Stimulated activated naive B cell treated with anti-CD40 and anti-IgM and Interleukin-4, amounts not matched to agents 10 μg/mL and 1 μg/mL and 100 μg/mL, for 72 hours (primary cell): ENCODE results near the gene GNPTAB.

Experiments used
- ATAC-seq, 2 donors: fragments of 150-1000 bp; cut with Tn5 transposase; replicated peaks; 2 replicates each; pipeline ENCODE4 v1.10.0; 2021; ENCODE audit warnings: moderate library complexity in 1 of 2
- DNase-seq: peaks from one replicate; pipeline ENCODE4 v3.0.0; 2021
- H3K27ac Mint-ChIP-seq: one replicate; pipeline ENCODE4 v1.8.0; 2022; ENCODE audit warnings: mild to moderate bottlenecking, mixed read lengths
- H3K27me3 Mint-ChIP-seq, 2 donors: one replicate each; pipeline ENCODE4 v1.8.0; 2022; ENCODE audit warnings: mixed read lengths in 2 of 2
- H3K36me3 Mint-ChIP-seq, 2 donors: one replicate each; pipeline ENCODE4 v1.8.0; 2022; ENCODE audit warnings: mixed read lengths in 2 of 2, mild to moderate bottlenecking in 1 of 2
- H3K4me1 Mint-ChIP-seq, 2 donors: one replicate each; pipeline ENCODE4 v1.8.0; 2022; ENCODE audit warnings: mixed read lengths in 2 of 2, mild to moderate bottlenecking in 1 of 2
- H3K4me3 Mint-ChIP-seq, 2 donors: one replicate each; pipeline ENCODE4 v1.8.0; 2022; ENCODE audit warnings: mild to moderate bottlenecking in 2 of 2, mixed read lengths in 2 of 2, moderate library complexity in 1 of 2
- H3K9me3 Mint-ChIP-seq, 2 donors: one replicate each; pipeline ENCODE4 v1.8.0; 2022; ENCODE audit warnings: mixed read lengths in 2 of 2, mild to moderate bottlenecking in 1 of 2

GNPTAB gene

GRCh38 chr12:101764051-101764792 lies 66.5 kb downstream of the GNPTAB start:
- no peak for DNase-seq
- H3K27me3 Mint-ChIP-seq, result no peaks in the 10 kb centered on the region
- H3K36me3 Mint-ChIP-seq, result peaks cover 16 to 34% of the 10 kb centered on the region in 2 donors
- no peak overlapping the region for H3K4me3 Mint-ChIP-seq
- no peaks in the 10 kb centered on the region for H3K9me3 Mint-ChIP-seq
- H3K27ac Mint-ChIP-seq, result no peak overlapping the region
- H3K4me1 Mint-ChIP-seq, result peaks cover 8 to 10% of the 10 kb centered on the region in 2 donors
- ATAC-seq, result no peak

- peaks cover 8 to 10% of the 10 kb centered on the region in 2 donors for H3K4me1 Mint-ChIP-seq
- H3K27ac Mint-ChIP-seq, result peak overlapping the region; percentile 10
- H3K4me3 Mint-ChIP-seq, result no peak overlapping the region
- H3K9me3 Mint-ChIP-seq, result no peaks in the 10 kb centered on the region
- peaks cover 16 to 33% of the 10 kb centered on the region in 2 donors for H3K36me3 Mint-ChIP-seq
- no peaks in the 10 kb centered on the region for H3K27me3 Mint-ChIP-seq
- peak; percentile 58 to 63 for ATAC-seq
- no peak for DNase-seq
These were observed 67.4 kb downstream of the GNPTAB start for GRCh38 chr12:101763246-101763931.

GRCh38 chr12:101761781-101762180 lies 69.0 kb downstream of the GNPTAB start:
- H3K27me3 Mint-ChIP-seq, result no peaks in the 10 kb centered on the region
- H3K36me3 Mint-ChIP-seq, result peaks cover 20 to 33% of the 10 kb centered on the region in 2 donors
- no peaks in the 10 kb centered on the region for H3K9me3 Mint-ChIP-seq
- no peak overlapping the region for H3K4me3 Mint-ChIP-seq
- DNase-seq, result no peak
- no peak for ATAC-seq
- peaks cover 8 to 10% of the 10 kb centered on the region in 2 donors for H3K4me1 Mint-ChIP-seq
- H3K27ac Mint-ChIP-seq, result no peak overlapping the region

- Mint-ChIP-seq H3K4me3 (no peak overlapping the region), H3K4me1 (peaks cover 8 to 10% of the 10 kb centered on the region in 2 donors), H3K27ac (no peak overlapping the region), H3K36me3 (peaks cover 19 to 31% of the 10 kb centered on the region in 2 donors), H3K9me3 (no peaks in the 10 kb centered on the region), H3K27me3 (no peaks in the 10 kb centered on the region)
- ATAC-seq, result no peak
- DNase-seq, result no peak
These were observed 69.4 kb downstream of the GNPTAB start for GRCh38 chr12:101761350-101761749.

- H3K27me3 Mint-ChIP-seq, result no peaks in the 10 kb centered on the region
- ATAC-seq, result peak; percentile 33 to 59
- peaks cover 10 to 36% of the 10 kb centered on the region in 2 donors for H3K36me3 Mint-ChIP-seq
- peaks cover 8 to 10% of the 10 kb centered on the region in 2 donors for H3K4me1 Mint-ChIP-seq
- H3K9me3 Mint-ChIP-seq, result no peaks in the 10 kb centered on the region
- no peak overlapping the region for H3K4me3 Mint-ChIP-seq
- DNase-seq, result no peak
- no peak overlapping the region for H3K27ac Mint-ChIP-seq
These were observed 71.2 kb downstream of the GNPTAB start for GRCh38 chr12:101759396-101760047.

- Mint-ChIP-seq H3K9me3 (no peaks in the 10 kb centered on the region), H3K36me3 (peaks cover 42 to 62% of the 10 kb centered on the region in 2 donors), H3K4me1 (peaks cover 17 to 38% of the 10 kb centered on the region in 2 donors), H3K4me3 (no peak overlapping the region), H3K27ac (no peak overlapping the region), H3K27me3 (no peaks in the 10 kb centered on the region)
- ATAC-seq (no peak), DNase-seq (no peak)
These were observed 80.6 kb downstream of the GNPTAB start for GRCh38 chr12:101750152-101750551.

GRCh38 chr12:101749657-101750056 lies 81.1 kb downstream of the GNPTAB start:
- H3K36me3 Mint-ChIP-seq, result peaks cover 46 to 62% of the 10 kb centered on the region in 2 donors
- no peak for DNase-seq
- no peak overlapping the region for H3K27ac Mint-ChIP-seq
- peaks cover 18 to 43% of the 10 kb centered on the region in 2 donors for H3K4me1 Mint-ChIP-seq
- no peak for ATAC-seq
- no peaks in the 10 kb centered on the region for H3K9me3 Mint-ChIP-seq
- H3K4me3 Mint-ChIP-seq, result no peak overlapping the region
- H3K27me3 Mint-ChIP-seq, result no peaks in the 10 kb centered on the region

- no peaks in the 10 kb centered on the region for H3K9me3 Mint-ChIP-seq
- H3K36me3 Mint-ChIP-seq, result peaks cover 52 to 66% of the 10 kb centered on the region in 2 donors
- DNase-seq (no peak), ATAC-seq (no peak)
- no peak overlapping the region for H3K27ac Mint-ChIP-seq
- H3K4me1 Mint-ChIP-seq, result peaks cover 25 to 50% of the 10 kb centered on the region in 2 donors
- H3K4me3 Mint-ChIP-seq, result no peak overlapping the region
- no peaks in the 10 kb centered on the region for H3K27me3 Mint-ChIP-seq
These were observed 81.9 kb downstream of the GNPTAB start for GRCh38 chr12:101748907-101749306.

GRCh38 chr12:101747697-101748096 lies 83.1 kb downstream of the GNPTAB start:
- DNase-seq, result no peak
- H3K27ac Mint-ChIP-seq, result no peak overlapping the region
- H3K27me3 Mint-ChIP-seq, result no peaks in the 10 kb centered on the region
- H3K4me1 Mint-ChIP-seq, result peaks cover 32 to 63% of the 10 kb centered on the region in 2 donors
- H3K36me3 Mint-ChIP-seq, result peaks cover 55 to 72% of the 10 kb centered on the region in 2 donors
- ATAC-seq, result no peak
- no peaks in the 10 kb centered on the region for H3K9me3 Mint-ChIP-seq
- no peak overlapping the region for H3K4me3 Mint-ChIP-seq

- Mint-ChIP-seq H3K9me3 (no peaks in the 10 kb centered on the region), H3K36me3 (peaks cover 57 to 76% of the 10 kb centered on the region in 2 donors)
These were observed 84.1 kb downstream of the GNPTAB start for GRCh38 chr12:101746661-101747060.

GRCh38 chr12:101746196-101746595 lies 84.6 kb downstream of the GNPTAB start:
- peaks cover 36 to 71% of the 10 kb centered on the region in 2 donors for H3K4me1 Mint-ChIP-seq
- H3K9me3 Mint-ChIP-seq, result no peaks in the 10 kb centered on the region
- no peak overlapping the region for H3K27ac Mint-ChIP-seq
- H3K36me3 Mint-ChIP-seq, result peaks cover 56 to 77% of the 10 kb centered on the region in 2 donors
- no peak for ATAC-seq
- no peak overlapping the region for H3K4me3 Mint-ChIP-seq
- H3K27me3 Mint-ChIP-seq, result no peaks in the 10 kb centered on the region
- DNase-seq, result no peak

More at GRCh38 chr12:101746661-101747060, 84.1 kb downstream of the GNPTAB start:
- no peak overlapping the region for H3K27ac Mint-ChIP-seq
- H3K4me1 Mint-ChIP-seq, result peaks cover 36 to 68% of the 10 kb centered on the region in 2 donors
- H3K27me3 Mint-ChIP-seq, result no peaks in the 10 kb centered on the region
- no peak for ATAC-seq
- no peak overlapping the region for H3K4me3 Mint-ChIP-seq
- DNase-seq, result no peak

GRCh38 chr12:101745481-101745880 lies 85.3 kb downstream of the GNPTAB start:
- Mint-ChIP-seq H3K9me3 (no peaks in the 10 kb centered on the region), H3K27me3 (no peaks in the 10 kb centered on the region), H3K4me1 (peaks cover 38 to 69% of the 10 kb centered on the region in 2 donors), H3K36me3 (peaks cover 51 to 75% of the 10 kb centered on the region in 2 donors), H3K27ac (peak overlapping the region; percentile 96), H3K4me3 (no peak overlapping the region)
- ATAC-seq (no peak), DNase-seq (no peak)

GRCh38 chr12:101743724-101744472 lies 86.9 kb downstream of the GNPTAB start:
- Mint-ChIP-seq H3K27ac (peak overlapping the region; percentile 96), H3K27me3 (no peaks in the 10 kb centered on the region), H3K36me3 (peaks cover 56 to 77% of the 10 kb centered on the region in 2 donors), H3K9me3 (no peaks in the 10 kb centered on the region), H3K4me1 (peaks cover 31 to 57% of the 10 kb centered on the region in 2 donors), H3K4me3 (peak overlapping the region; percentile 25 to 50)
- DNase-seq, result peak; percentile 72
- ATAC-seq, result peak; percentile 95 to 97

- Mint-ChIP-seq H3K27ac (peak overlapping the region; percentile 96), H3K36me3 (peaks cover 57 to 77% of the 10 kb centered on the region in 2 donors), H3K4me1 (peaks cover 28 to 54% of the 10 kb centered on the region in 2 donors)
These were observed 87.5 kb downstream of the GNPTAB start for GRCh38 chr12:101743242-101743641.

More at GRCh38 chr12:101743242-101743641, 87.5 kb downstream of the GNPTAB start:
- no peaks in the 10 kb centered on the region for H3K27me3 Mint-ChIP-seq
- H3K9me3 Mint-ChIP-seq, result no peaks in the 10 kb centered on the region
- DNase-seq (no peak), ATAC-seq (peak in 1 of 2 donors; percentile 2)
- peak overlapping the region in 1 of 2 donors; percentile 40 for H3K4me3 Mint-ChIP-seq
